LNCAP (cell line): ENCODE measurements around the gene OXSR1.

Source experiments
- TF ChIP-seq, protein P1 (sequence below): fragments of 450-650 bp; IDR thresholded peaks from 2 replicates; pipeline ENCODE4 v1.5.1; 2017; ENCODE audit warnings: mild to moderate bottlenecking

The OXSR1 gene

DNA sequence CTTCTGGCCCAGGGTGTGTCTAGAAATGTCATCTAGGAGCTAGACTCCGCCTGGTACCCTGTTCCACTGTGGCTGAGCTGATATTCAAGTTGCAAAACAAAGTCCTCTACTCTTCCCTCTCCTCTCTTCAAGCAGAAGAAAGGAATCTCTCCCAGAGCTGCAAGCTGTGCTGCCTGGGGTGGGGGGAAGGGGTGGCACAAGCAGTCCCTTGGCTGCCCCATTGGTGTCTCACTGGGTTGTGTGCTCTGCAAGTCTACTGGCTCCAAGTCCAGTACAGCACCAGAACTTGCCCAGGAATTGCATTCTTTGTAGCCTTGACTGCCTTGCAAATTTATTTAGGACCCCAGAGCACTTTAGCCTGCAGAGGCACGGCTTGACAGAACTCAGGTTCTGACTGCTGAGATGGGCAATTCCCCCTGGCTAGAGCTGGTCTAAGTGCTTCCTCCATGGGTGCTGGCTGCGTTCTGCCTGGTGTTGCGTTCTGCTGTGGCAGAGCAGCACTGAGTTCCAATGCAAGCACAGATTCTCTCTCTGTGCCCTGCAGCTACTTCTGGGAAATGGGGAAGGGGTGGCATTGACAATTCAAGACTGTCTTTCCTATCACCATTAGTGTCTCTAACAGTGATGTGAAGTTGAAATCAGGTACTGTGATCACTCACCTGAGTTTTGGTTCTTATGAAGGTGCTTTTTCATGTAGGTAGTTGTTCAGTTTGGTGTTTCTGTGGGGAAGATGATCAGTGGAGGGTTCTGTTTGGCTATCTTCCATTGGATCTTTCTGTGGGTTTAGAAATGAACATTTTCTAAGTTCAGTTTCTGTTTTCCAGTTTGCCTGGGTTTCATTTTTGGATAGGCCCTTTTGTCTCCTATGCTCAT, 39.5 kb downstream of the OXSR1 start:
- TF ChIP-seq, protein P1, sequence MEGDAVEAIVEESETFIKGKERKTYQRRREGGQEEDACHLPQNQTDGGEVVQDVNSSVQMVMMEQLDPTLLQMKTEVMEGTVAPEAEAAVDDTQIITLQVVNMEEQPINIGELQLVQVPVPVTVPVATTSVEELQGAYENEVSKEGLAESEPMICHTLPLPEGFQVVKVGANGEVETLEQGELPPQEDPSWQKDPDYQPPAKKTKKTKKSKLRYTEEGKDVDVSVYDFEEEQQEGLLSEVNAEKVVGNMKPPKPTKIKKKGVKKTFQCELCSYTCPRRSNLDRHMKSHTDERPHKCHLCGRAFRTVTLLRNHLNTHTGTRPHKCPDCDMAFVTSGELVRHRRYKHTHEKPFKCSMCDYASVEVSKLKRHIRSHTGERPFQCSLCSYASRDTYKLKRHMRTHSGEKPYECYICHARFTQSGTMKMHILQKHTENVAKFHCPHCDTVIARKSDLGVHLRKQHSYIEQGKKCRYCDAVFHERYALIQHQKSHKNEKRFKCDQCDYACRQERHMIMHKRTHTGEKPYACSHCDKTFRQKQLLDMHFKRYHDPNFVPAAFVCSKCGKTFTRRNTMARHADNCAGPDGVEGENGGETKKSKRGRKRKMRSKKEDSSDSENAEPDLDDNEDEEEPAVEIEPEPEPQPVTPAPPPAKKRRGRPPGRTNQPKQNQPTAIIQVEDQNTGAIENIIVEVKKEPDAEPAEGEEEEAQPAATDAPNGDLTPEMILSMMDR: no peak

DNA sequence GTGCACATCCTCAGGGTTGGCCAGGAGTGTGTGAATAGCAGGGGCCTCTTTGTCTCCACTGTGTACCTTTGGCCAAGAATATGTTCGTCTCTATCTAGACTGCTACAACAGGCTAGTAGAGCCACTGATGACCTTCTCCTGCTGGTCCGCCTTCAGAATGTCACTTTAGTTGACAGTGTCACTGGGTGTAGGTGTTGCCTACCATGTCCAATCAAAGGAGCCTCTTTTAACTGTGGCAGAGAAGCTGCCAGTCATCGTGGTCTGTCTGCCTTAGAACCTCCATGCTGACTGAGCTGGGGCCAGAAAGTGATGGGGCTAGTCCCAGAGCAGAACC, 40.1 kb downstream of the OXSR1 start:
- TF ChIP-seq, protein P1: no peak

DNA sequence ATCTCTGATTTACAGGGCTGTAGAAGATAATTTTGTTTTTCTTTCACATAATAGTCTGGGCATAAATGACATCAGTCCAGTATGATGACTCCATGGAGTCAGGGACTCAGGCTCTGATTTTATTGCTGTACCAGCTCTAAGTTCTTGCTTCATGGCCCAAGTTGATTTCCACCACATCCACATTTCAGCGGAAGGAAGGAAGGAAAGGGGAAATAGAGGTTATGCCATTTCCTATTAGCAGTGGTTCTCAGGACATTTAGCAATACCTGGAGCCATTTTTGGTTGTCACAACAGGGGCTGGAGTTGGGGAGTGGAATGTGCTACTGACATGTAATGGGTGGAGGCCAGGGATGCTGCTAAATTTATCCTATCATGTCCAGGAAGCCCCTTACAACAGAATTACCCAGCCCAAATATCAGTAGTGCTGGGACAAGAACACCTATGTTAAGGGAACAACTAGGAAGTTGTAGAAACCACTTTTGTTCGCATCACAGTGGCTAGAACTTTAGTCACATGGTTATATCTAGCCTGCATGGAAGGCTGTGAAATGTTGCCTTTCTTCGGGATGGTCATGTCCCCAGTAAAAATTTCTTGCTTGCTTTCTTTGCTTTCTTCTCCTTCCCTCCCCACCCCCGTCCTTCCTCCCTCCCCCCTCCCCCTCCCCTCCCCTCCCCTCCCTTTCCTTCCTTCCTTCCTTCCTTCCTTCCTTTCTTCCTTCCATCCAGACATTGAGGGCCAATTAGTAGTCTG, 42.1 kb downstream of the OXSR1 start:
- TF ChIP-seq, protein P1: no peak

DNA sequence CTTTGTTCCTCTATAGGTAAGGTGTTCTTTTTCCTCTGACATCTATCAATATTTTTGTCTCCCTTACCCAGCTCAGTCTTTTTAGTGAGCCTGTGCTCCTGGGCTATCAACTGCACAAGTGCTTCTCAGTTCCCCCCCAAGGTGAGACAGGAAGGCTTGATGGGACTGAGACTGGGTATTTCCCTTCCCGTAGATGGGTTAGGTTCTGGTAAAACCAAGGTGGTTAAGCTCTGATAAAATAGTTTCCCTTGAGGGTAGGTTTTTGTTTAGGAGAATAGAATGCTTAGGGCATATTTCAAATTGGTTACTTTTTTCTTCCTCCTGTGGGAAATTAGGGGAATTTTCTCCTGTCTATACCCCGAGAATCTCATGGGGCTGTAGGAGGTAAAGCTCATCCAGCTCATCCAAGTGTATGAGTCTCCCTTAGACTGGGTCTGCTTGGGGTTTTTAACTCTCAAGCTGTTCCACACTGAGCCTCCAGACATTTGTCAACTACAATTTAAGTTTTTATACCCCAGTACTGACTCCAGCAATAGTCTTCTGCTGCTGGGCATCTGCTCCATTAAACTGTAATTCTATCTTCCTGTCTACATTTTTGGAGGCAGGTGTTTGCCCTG, 44.9 kb downstream of the OXSR1 start:
- TF ChIP-seq, protein P1: no peak

DNA sequence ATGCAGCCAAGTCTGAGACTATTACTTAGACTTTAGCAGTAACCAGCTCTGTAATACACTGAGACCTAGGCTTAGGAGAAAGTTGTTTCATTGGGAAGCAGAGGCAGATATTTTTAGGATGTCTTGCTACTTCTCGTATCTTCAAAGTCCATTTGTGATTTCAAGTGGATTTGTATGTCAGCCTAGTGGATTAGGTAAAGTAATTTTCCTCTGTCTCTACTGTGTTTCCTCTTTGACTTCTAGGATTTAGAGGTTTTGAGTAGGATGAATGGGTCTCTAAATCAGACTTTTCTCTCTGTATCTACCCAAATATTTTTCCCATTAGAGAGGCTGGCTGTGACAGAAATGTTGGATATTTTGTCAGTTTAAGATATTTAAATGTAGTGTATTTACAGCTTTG, 46.8 kb downstream of the OXSR1 start:
- TF ChIP-seq, protein P1: no peak

DNA sequence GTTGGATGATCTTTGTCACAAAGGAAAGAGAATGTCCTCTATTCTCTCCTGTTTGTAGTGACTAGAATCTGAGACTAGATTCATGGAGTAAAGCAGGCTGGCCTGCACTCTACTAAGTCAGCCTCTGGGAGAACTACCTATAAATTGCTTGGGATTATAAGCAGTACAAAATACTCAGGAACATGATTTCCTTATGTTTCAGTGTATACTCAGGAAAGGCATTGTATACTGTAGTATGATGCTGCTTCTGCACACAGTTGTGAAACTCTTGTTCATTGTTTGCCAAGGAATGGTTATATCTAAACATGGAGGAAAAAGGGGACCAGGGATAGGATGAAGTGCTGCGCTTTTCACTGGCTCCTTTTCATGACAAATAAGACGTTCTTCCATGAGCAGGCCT, 49.2 kb downstream of the OXSR1 start:
- TF ChIP-seq, protein P1: no peak

DNA sequence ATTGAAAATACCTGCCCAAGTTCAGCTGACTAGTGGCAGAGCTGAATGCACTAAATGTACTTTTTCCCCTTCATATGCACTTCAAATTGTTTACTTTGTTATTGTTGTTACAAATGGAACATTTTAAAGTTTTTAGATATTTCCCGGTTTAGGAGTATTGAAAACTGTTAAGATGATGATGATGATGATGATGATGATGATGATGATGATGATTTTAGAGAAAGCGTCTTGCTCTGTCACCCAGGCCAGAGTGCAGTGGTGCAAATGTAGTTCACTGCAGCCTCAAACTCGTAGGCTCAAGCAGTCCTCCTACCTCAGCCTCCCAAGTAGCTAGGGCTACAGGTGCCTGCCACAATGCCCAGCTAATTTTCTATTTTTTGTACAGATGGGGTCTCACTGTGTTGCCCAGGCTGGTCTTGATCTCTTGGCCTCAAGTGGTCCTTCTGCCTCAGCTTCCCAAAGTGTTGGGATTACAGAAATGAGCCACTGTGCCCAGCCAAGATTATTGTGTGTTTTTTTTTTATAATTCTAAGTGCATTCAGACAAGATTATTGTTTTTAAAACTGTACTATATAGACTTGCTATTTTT, 54.4 kb downstream of the OXSR1 start:
- TF ChIP-seq, protein P1: no peak
